SH-SY5Y (cell line): Measurements from ENCODE around the gene NKD1.

Source experiments
- GATA2 ChIP-seq: IDR thresholded peaks from 2 replicates; pipeline ENCODE4 v1.6.1; 2011; ENCODE audit warnings: mild to moderate bottlenecking, low read depth, low read length
- GATA3 ChIP-seq: IDR thresholded peaks from 2 replicates; pipeline ENCODE4 v1.6.1; 2011; ENCODE audit warnings: low read depth, mild to moderate bottlenecking, low read length, moderate library complexity

NKD1 gene

DNA sequence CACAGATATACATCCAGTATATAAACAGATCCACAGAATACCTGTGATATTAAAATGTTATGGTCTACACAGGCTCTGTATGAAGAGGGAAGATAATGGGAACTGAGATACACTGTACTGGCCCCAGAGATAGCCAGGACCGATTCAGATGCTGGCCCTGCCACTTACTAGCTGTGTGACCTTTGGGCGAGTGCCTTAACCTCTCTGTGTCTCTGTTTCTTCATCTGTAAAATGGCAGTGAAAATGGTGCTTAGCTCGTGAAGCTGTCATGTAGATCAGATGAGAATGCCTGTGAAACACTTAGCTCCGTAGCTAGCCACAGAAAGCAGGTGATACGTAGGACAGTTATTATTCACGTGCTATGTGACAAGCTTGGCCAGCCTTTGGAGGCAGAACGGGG lies 22.2 kb downstream of the NKD1 start:
- TF ChIP-seq GATA3 (no peak), GATA2 (no peak)

- TF ChIP-seq GATA2 (no peak), GATA3 (no peak)
Observed at GRCh38 chr16:50570808-50571598, 22.8 kb downstream of the NKD1 start.

- TF ChIP-seq GATA2 (no peak), GATA3 (no peak)
Observed at GRCh38 chr16:50571786-50572185, 23.6 kb downstream of the NKD1 start.

DNA sequence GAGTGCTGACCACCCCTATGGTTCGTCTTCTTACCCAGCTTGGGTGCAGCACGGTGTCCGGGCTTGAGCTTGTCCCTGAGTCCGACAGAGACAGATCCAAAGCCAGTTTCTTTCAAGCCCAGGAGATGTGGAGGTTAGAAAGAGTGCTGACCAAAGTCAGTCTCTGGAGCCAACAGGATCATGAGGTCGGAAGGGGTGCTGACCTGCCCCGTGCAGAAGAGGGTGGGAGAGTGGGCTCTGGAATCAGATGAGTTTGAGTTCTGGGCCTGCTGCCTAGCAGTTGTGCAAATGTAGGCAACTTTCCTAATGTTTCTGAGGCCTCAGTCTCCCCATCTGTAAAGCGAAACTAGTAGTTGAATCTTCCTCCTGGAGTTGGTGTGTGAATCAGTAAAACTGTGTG lies 24.5 kb downstream of the NKD1 start:
- TF ChIP-seq GATA3 (no peak), GATA2 (no peak)

DNA sequence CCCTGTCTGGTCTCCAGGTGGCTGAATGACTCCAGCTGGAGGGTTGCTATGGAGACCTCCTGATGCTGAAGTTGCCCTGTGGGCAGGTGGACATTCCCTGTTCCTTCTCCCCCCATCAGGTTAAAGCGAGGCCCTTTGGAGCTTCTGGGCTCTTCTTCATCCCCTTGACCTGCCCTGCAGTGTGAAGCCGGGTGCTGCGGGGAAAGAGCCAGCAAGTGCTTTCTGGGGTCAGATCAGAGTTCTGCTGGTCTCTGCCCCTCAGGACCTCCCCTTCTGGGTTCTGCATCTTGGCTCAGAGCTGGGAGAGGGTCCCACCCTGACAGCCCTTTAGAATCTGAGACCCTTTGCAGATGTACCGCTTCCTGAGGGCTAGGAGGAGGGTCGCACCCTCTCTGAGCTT lies 25.1 kb downstream of the NKD1 start:
- TF ChIP-seq GATA3 = no peak
- no peak for TF ChIP-seq GATA2

DNA sequence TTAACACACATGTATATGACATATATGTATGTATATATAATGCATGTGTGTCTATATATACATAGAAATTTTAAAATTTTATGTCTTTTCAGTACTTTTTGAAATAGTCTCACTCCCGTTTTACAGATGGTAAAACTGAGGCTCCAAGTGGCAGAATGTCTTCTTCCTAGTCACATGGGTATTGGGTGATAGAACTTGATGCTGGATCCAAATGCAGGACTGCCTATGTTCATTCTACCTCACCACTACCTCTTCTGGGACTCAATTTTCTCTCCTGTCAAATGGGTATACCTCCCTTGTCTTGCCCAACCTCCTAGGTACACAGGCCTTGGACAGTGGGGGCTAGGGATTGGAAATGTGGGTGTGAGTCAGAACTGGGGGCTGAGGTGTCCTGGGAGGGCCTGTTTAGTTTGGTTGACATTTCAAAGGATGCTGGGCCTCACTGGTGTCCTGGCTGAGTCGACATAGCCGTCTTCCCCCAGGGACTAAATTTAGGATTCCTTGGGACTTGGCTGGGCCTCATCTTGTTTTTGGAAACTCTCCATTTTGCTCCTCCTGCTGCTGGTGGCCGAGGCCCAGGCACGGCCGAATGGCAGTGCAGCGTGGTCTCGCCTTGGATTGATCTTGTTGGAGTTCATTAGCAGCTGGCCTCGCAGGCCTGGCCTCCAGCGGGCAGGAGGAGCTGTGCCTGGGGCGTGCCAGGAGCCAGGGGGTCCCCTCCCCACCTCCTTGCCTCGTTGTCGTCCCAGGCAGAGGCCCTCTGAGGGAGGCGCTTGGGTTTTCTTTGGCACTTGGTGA lies 25.9 kb downstream of the NKD1 start:
- TF ChIP-seq GATA3 = no peak
- TF ChIP-seq GATA2 = no peak

DNA sequence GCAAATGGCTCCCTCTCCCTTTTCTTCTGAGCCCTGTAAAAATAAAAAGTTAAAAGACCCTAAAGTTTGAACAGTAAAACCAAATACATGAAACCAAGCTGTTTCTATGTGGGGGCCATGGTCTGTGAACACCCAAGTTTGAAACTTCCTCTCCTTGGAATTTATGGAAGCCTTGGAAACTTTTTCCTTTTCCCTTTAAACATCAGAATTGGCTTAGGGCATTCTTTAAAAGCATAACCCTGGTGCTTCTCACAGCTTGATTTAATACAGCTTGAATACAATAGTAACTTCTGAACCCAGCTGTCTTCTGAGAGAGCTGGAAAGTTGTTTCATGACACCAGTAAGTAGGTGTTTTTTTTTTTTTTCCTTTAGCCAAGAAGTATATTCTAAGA lies 26.5 kb downstream of the NKD1 start:
- no peak for TF ChIP-seq GATA2
- no peak for TF ChIP-seq GATA3

GRCh38 chr16:50575743-50576142 lies 27.5 kb downstream of the NKD1 start:
- TF ChIP-seq GATA2 = no peak

- no peak for TF ChIP-seq GATA3
- TF ChIP-seq GATA2 = no peak
Observed at GRCh38 chr16:50576403-50577113, 28.4 kb downstream of the NKD1 start.

DNA sequence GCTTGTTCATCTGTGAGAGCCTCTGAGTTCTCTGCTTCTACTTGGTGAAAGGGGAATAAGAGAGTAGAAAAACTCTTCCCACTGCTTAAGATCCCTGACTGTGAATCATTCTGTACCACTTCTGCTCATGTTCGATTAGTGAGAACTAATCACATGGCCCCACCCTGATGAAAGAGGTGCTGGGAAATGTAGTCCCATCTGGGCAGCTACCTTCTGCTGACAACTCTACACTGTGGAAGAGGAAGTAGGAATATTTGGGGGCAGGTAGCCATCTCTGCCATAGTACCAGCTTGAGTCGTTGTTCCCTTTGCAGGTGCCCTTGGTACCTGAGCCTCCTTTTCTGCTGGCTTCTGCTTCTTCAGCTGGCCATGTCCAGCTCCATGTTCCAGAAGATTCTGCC lies 29.9 kb downstream of the NKD1 start:
- no peak for TF ChIP-seq GATA3

GRCh38 chr16:50580180-50580798 lies 32.1 kb downstream of the NKD1 start:
- TF ChIP-seq GATA2 = no peak
- TF ChIP-seq GATA3 = no peak

DNA sequence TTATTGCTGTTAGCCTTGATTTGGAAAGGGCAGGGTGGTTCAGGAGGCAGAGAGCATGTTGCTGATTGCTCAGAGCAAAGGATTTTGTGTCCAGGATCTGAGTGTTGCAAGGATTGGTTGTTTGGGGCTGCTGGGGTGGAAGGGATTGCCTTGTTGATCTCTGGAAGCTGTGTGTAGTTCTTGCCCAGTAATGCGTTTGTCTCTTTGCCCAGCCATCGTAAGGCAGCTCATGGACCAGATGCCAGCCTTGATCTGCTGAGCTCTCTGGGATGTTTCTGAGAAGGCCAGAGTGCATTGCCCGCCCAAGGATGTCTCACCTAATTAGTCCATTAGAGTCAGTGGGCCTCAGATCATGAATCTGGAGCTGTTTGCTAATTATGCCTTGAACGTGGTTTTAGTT lies 33.6 kb downstream of the NKD1 start:
- TF ChIP-seq GATA2 (no peak), GATA3 (no peak)

- TF ChIP-seq GATA3 (no peak), GATA2 (no peak)
Observed at GRCh38 chr16:50583211-50583610, 35.0 kb downstream of the NKD1 start.

- TF ChIP-seq GATA3 (no peak), GATA2 (no peak)
Observed at GRCh38 chr16:50584033-50584722, 36.0 kb downstream of the NKD1 start.

DNA sequence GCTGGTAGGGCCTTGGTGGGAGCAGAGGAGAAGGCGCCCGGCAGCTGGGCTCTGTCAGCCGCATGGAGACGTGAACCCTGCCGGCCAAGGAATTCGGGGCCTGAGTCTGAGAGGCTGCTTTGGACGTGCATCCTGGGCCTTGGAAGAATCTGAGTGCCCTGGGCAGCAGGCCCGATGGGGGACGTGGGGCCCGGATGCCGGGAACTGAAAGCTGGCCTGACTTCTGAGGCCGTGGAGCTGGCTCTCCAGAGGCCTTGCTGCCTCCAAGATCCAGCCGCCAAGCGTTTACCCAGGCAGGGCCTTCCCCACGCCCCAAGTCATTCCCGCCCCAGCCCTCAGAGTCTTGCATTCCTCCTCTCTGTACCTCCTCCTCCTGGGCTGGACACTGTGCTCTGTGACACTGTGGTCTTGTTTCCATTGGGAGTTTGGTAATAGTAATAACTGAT lies 37.2 kb downstream of the NKD1 start:
- TF ChIP-seq GATA3 (no peak), GATA2 (no peak)
